K562 (cell line): ENCODE results near the gene EGLN1. TPM values are rescaled to one million over a fixed set of nuclear protein-coding genes. Genes with fewer than 3 reads are reported as not detected.

ENCODE experiments used
- ATAC-seq: fragments of 200-7000 bp; cut with Tn5 transposase; 3 replicates; pipeline ENCODE4 v1.9.1; 2020; ENCODE audit warnings: moderate library complexity
- BruUV-seq: library from RNA; stranded (reverse); fragments of 400-500 nt; replicated peaks from 2 replicates; lab custom pipeline; 2021; lab: Mats Ljungman, UMichigan
- CTCF ChIA-PET: fragments of 300-600 bp; formaldehyde crosslinking; extraction: SDS; loops from one replicate; lab custom pipeline; 2021; ENCODE audit warnings: low intra/inter-chr PET ratio; lab: Yijun Ruan, JAX
- POLR2A ChIA-PET: fragments of 300-600, 350-650 bp; sonication (Branson Sonifier 250); formaldehyde crosslinking; extraction: SDS; loops from one replicate; lab custom pipeline; 2021; ENCODE audit warnings: antibody characterized with exemption, inconsistent platforms; lab: Yijun Ruan, JAX
- DNase-seq, 4 experiments: peaks; one replicate each; pipeline versions ENCODE4 v3.0.0 to v3.0.0-alpha.2; 2011 to 2018; ENCODE audit warnings: low spot score in 3 of 4, mixed read lengths in 3 of 4; ENCODE audit errors: extremely low read depth in 1 of 4
- FAIRE-seq: peaks from 2 replicates; lab custom pipeline; 2011; peaks lifted over from hg19 to GRCh38; lab: Jason Lieb, UNC
- H2AFZ ChIP-seq: 2 replicates; pipeline ENCODE4 v1.6.0; 2011; ENCODE audit warnings: low read depth, low read length, control low read depth, inconsistent platforms
- H3K27ac ChIP-seq: fragments of 200-600 bp; 3 replicates; pipeline ENCODE4 v1.8.0; 2011; ENCODE audit warnings: low read depth, mild to moderate bottlenecking, control low read depth, inconsistent platforms, low read length, moderate library complexity, mixed read lengths; ENCODE audit errors: extremely low read depth
- H3K27me3 ChIP-seq, 2 experiments: fragments of 300-600 bp in 1 of 2; 2 replicates in 1 of 2; 3 replicates in 1 of 2; pipeline versions ENCODE4 v1.6.0 to v1.8.0; 2011; ENCODE audit warnings: inconsistent platforms in 2 of 2, low read length in 2 of 2, mild to moderate bottlenecking in 1 of 2, mixed read lengths in 1 of 2, moderate library complexity in 1 of 2; ENCODE audit not compliant: control insufficient read depth in 2 of 2, insufficient read depth in 2 of 2
- H3K36me3 ChIP-seq: fragments of 300-600 bp; 3 replicates; pipeline ENCODE4 v1.8.0; 2011; ENCODE audit warnings: mild to moderate bottlenecking, low read length, inconsistent platforms; ENCODE audit not compliant: control insufficient read depth, insufficient read depth
- H3K4me1 ChIP-seq, 2 experiments: fragments of 200-600 bp in 1 of 2; replicated peaks in 1 of 2; 2 replicates in 1 of 2; 3 replicates in 1 of 2; pipeline versions ENCODE4 v1.5.1 to v1.8.0; 2011; ENCODE audit warnings: inconsistent platforms in 2 of 2, low read length in 2 of 2, mild to moderate bottlenecking in 1 of 2, mixed read lengths in 1 of 2, moderate library complexity in 1 of 2; ENCODE audit not compliant: control insufficient read depth in 2 of 2, insufficient read depth in 2 of 2
- H3K4me2 ChIP-seq: 2 replicates; pipeline ENCODE4 v1.6.1; 2011; ENCODE audit warnings: low read length, control low read depth, inconsistent platforms, mixed read lengths; ENCODE audit not compliant: insufficient read depth
- H3K4me3 ChIP-seq: fragments of 200-600 bp; sonication (generic), shearing (Covaris generic); 2 replicates; pipeline ENCODE4 v1.5.1; 2016; ENCODE audit warnings: control low read depth, inconsistent platforms
- H3K79me2 ChIP-seq: fragments of 200-600 bp; 3 replicates; pipeline ENCODE4 v1.8.0; 2011; ENCODE audit warnings: low read length, inconsistent platforms; ENCODE audit not compliant: control insufficient read depth, insufficient read depth
- H3K9ac ChIP-seq, 2 experiments: 2 replicates each; pipeline versions ENCODE4 v1.6.0 to v1.6.1; 2011; ENCODE audit warnings: low read depth in 2 of 2, low read length in 2 of 2, control low read depth in 1 of 2, inconsistent platforms in 1 of 2, mild to moderate bottlenecking in 1 of 2, mixed read lengths in 1 of 2; ENCODE audit not compliant: insufficient read depth in 1 of 2
- H3K9me1 ChIP-seq: one replicate; pipeline ENCODE4 v1.6.0; 2011; ENCODE audit warnings: inconsistent platforms, mild to moderate bottlenecking, low read length, moderate library complexity; ENCODE audit not compliant: control insufficient read depth, insufficient read depth
- H3K9me3 ChIP-seq: replicated peaks from 2 replicates; pipeline ENCODE4 v1.5.1; 2011; ENCODE audit warnings: low read depth, low read length, inconsistent platforms; ENCODE audit not compliant: control insufficient read depth, insufficient read depth
- H4K20me1 ChIP-seq: replicated peaks from 2 replicates; pipeline ENCODE4 v1.6.1; 2011; ENCODE audit warnings: low read length, inconsistent platforms, mixed read lengths; ENCODE audit not compliant: control insufficient read depth, insufficient read depth
- ARID1B ChIP-seq: fragments of 450-650 bp; IDR thresholded peaks from 2 replicates; pipeline ENCODE4 v1.6.1; 2016; ENCODE audit warnings: antibody characterized with exemption, mild to moderate bottlenecking, inconsistent platforms
- CAMTA2 ChIP-seq: fragments of 250-450 bp; sonication (Bioruptor Pico); conservative IDR thresholded peaks from 2 replicates; pipeline ENCODE4 v1.5.1; 2022
- DLX4 ChIP-seq: fragments of 250-450 bp; sonication (Bioruptor Pico); IDR thresholded peaks from 2 replicates; pipeline ENCODE4 v1.6.1; 2021; ENCODE audit warnings: mild to moderate bottlenecking
- GTF3C2 ChIP-seq: IDR thresholded peaks from 3 replicates; pipeline ENCODE4 v1.6.1; 2011; ENCODE audit warnings: borderline replicate concordance, mild to moderate bottlenecking, moderate library complexity; ENCODE audit not compliant: insufficient read length; ENCODE audit errors: extremely low read depth
- KLF1 ChIP-seq: fragments of 450-650 bp; IDR thresholded peaks from 2 replicates; pipeline ENCODE4 v1.6.1; 2016; ENCODE audit warnings: missing genetic modification characterization, missing compliant biosample characterization
- MAFF ChIP-seq: IDR thresholded peaks from 2 replicates; pipeline ENCODE4 v1.6.1; 2012; ENCODE audit warnings: low read length, improper control_type of control experiment
- MIER1 ChIP-seq: fragments of 450-650 bp; IDR thresholded peaks from 2 replicates; pipeline ENCODE4 v1.6.1; 2016; ENCODE audit warnings: antibody characterized with exemption, mild to moderate bottlenecking, low read depth
- NBN ChIP-seq: fragments of 450-650 bp; IDR thresholded peaks from 2 replicates; pipeline ENCODE4 v1.6.1; 2016; ENCODE audit warnings: low read depth, mild to moderate bottlenecking
- NFYB ChIP-seq: IDR thresholded peaks from 2 replicates; pipeline ENCODE4 v1.6.1; 2011; ENCODE audit warnings: mild to moderate bottlenecking, moderate library complexity; ENCODE audit not compliant: insufficient read length; ENCODE audit errors: extremely low read depth
- NR4A1 ChIP-seq, 2 experiments: fragments of 250-450 bp in 1 of 2; fragments of 450-650 bp in 1 of 2; sonication (Bioruptor Pico) in 1 of 2; IDR thresholded peaks; 2 replicates each; pipeline versions ENCODE4 v1.4.0 to v1.6.1; 2016 to 2020; ENCODE audit warnings: mild to moderate bottlenecking in 2 of 2, missing compliant biosample characterization in 1 of 2, missing genetic modification characterization in 1 of 2, moderate library complexity in 1 of 2
- NRF1 ChIP-seq, 2 experiments: fragments of 450-650 bp; IDR thresholded peaks in 1 of 2; conservative IDR thresholded peaks in 1 of 2; 2 replicates each; pipeline ENCODE4 v1.6.1; 2014; ENCODE audit warnings: mild to moderate bottlenecking in 2 of 2
- TSHZ1 ChIP-seq: fragments of 250-450 bp; sonication (Bioruptor Pico); IDR thresholded peaks from 2 replicates; pipeline ENCODE4 v1.4.0; 2020; ENCODE audit warnings: mild to moderate bottlenecking, moderate library complexity
- XRCC4 ChIP-seq: IDR thresholded peaks from one replicate; pipeline ENCODE4 v1.6.1; 2011; ENCODE audit not compliant: insufficient read depth, insufficient read length; ENCODE audit errors: extremely low read depth
- ZNF384 ChIP-seq: IDR thresholded peaks from 2 replicates; pipeline ENCODE4 v1.6.1; 2012; ENCODE audit warnings: low read depth, low read length, improper control_type of control experiment
- WGBS: fragments of 100-300 bp; shearing (Covaris generic); methylation state at CpG from one replicate; pipeline ENCODE4 v1.1.6; 2016; ENCODE audit warnings: low coverage, mixed read lengths; ENCODE audit not compliant: insufficient coverage; ENCODE audit errors: missing lambda C conversion rate; 5-methylcytosine and 5-hydroxymethylcytosine counted together
- in situ Hi-C: fragments of 300-500 bp; cut with MboI; formaldehyde crosslinking; loops from 4 replicates; pipeline ENCODE4 v1.15.0; 2018; ENCODE audit warnings: inconsistent platforms, mixed read lengths
- intact Hi-C: fragments of 100-400 bp; cut with micrococcal nuclease; formaldehyde crosslinking; loops from 2 replicates; pipeline ENCODE4 v1.14.2; 2022
- polyA plus RNA-seq, 8 experiments: library from polyadenylated mRNA; depleted of rRNA in 4 of 8; stranded (reverse) in 5 of 8; unstranded in 3 of 8; fragments of >200 nt; fragmentation: Nextera tagmentation in 2 of 8; fragmentation: Illumina TruSeq in 1 of 8; extraction: Ambion mirVana in 2 of 8; extraction: Trizol in 1 of 8; gene quantifications; 2 replicates each; pipeline versions ENCODE4 v1.2.1 to v1.2.3, GENCODE V29; 2011 to 2014; ENCODE audit warnings: inconsistent platforms in 1 of 8, missing spikeins in 1 of 8
- total RNA-seq, 7 experiments: library from RNA; depleted of rRNA in 6 of 7; stranded (reverse); fragments of >200 nt in 6 of 7; fragmentation: Illumina TruSeq in 2 of 7; extraction: Trizol in 2 of 7; gene quantifications; 2 replicates each; pipeline versions ENCODE4 v1.2.1 to v1.2.3, GENCODE V29; 2011 to 2021; ENCODE audit warnings: low replicate concordance in 1 of 7

The EGLN1 gene
- total and polyA plus RNA-seq, 9 of the 15 experiments (the other 6 are each of a cell fraction or from before 2014, with no cell fraction given) = 5.2 to 54.3 (median 24.6) TPM

DNA sequence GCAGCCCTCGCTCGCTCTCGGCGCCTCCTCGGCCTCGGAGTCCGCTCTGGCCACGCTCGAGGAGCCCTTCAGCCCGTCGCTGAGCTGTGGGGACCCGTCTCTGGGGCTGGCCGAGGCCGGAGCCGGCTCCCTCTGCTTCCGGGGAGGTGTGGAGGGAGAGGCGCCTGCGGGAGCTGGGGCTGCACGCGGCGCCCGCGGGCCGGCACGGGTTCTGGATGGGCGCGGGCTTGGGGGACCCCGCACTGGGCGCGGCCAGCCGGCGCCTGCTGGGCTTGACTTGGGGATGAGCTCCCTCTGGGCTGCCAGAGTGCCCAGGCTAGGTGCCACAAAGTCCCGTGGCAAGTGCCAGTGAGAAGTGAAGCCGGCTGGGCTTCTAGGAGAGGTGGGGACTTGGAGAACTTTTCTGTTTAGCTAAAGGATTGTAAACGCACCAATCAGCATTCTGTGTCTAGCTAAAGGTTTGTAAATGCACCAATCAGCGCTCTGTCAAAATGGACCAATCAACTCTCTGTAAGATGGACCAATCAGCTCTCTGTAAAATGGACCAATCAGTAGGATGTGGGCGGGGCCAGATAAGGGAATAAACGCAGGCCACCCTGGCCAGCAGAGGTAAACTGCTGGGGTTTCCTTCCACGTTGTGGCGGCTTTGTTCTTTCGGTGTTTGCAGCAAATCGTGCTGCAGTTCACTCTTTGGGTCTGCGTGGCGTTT, 104.6 kb downstream of the EGLN1 start:
- no peak for ATAC-seq
- no peak for FAIRE-seq
- Histone ChIP-seq H3K9ac (no peak overlapping the region), H3K4me3 (no peak overlapping the region), H3K4me1 (no peaks in the 10 kb centered on the region), H3K79me2 (no peaks in the 10 kb centered on the region), H4K20me1 (no peaks in the 10 kb centered on the region), H3K4me2 (no peak overlapping the region), H3K27ac (no peak overlapping the region), H3K36me3 (no peaks in the 10 kb centered on the region), H3K9me3 (no peaks in the 10 kb centered on the region), H3K9me1 (no peaks in the 10 kb centered on the region), H3K27me3 (peaks cover 0 to 4% of the 10 kb centered on the region in 2 experiments; a peak in 2 of 5 replicates), H2AFZ (no peak overlapping the region)
- intact Hi-C loops (no loop called here), in situ Hi-C loops (no loop called here)
- POLR2A ChIA-PET = interaction anchor here (0.7 to 1.5 kb wide), 2 partner anchors 13 to 17 kb away, joined by 4 to 5 read pairs; no protein-coding TSS in a partner anchor
- CTCF ChIA-PET = no interaction called here
- 76% methylated on average over 39 of the region's 44 CpGs for WGBS
- BruUV-seq = no TSS peak
- DNase-seq = peak in 1 of 4 experiments; percentile 18
- no peak for TF ChIP-seq NR4A1 (CRISPR knock-in tag; IDR thresholded peaks at IDR 0.05)
- TF ChIP-seq NR4A1 (tag; IDR thresholded peaks at IDR 0.05) = no peak
- TF ChIP-seq KLF1 (tag) = no peak
- no peak for TF ChIP-seq XRCC4
- TF ChIP-seq DLX4 (CRISPR knock-in tag) = no peak
- TF ChIP-seq ARID1B = no peak
- TF ChIP-seq TSHZ1 (CRISPR knock-in tag) = no peak
- no peak for TF ChIP-seq CAMTA2 (CRISPR knock-in tag)
- TF ChIP-seq NRF1 (conservative IDR thresholded peaks at IDR 0.05 in 1 of 2, IDR thresholded peaks at IDR 0.05 in 1 of 2) = no peak
- no peak for TF ChIP-seq MAFF
- TF ChIP-seq GTF3C2 = no peak
- TF ChIP-seq ZNF384 = no peak
- no peak for TF ChIP-seq MIER1
- TF ChIP-seq NBN = no peak
- peak; percentile 77 for TF ChIP-seq NFYB
